GM12878 (cell line): ENCODE measurements around the gene TXNDC17. TPM values are rescaled to one million over a fixed set of nuclear protein-coding genes. Genes with fewer than 3 reads are reported as not detected.

Source experiments
- ATAC-seq: fragments of 200-7000 bp; cut with Tn5 transposase; 3 replicates; pipeline ENCODE4 v1.9.1; 2020; ENCODE audit warnings: mild to moderate bottlenecking, moderate library complexity
- BruUV-seq: library from RNA; stranded (reverse); fragments of 400-500 nt; replicated peaks from 2 replicates; lab custom pipeline; 2021; lab: Mats Ljungman, UMichigan
- CTCF ChIA-PET: fragments of 300-600 bp; sonication (Branson Sonifier 250); formaldehyde crosslinking; extraction: SDS; loops from one replicate; lab custom pipeline; 2021; ENCODE audit warnings: inconsistent platforms; lab: Yijun Ruan, JAX
- POLR2A ChIA-PET: fragments of 350-600 bp; formaldehyde crosslinking; extraction: SDS; loops from one replicate; lab custom pipeline; 2021; ENCODE audit warnings: inconsistent platforms; lab: Charles Lee
- RAD21 ChIA-PET: fragments of 300-600 bp; sonication (Branson Sonifier 250); formaldehyde crosslinking; loops from one replicate; lab custom pipeline; 2023; ENCODE audit warnings: antibody characterized with exemption; ENCODE audit not compliant: unreplicated experiment; lab: Charles Lee
- SMC1A ChIA-PET: fragments of 300-600 bp; sonication (Branson Sonifier 250); formaldehyde crosslinking; loops from one replicate; lab custom pipeline; 2023; ENCODE audit not compliant: unreplicated experiment, uncharacterized antibody; lab: Charles Lee
- DNase-seq: peaks from one replicate; pipeline ENCODE4 v3.0.0-alpha.2; 2011; ENCODE audit warnings: low read depth, low spot score
- FAIRE-seq: peaks from 3 replicates; lab custom pipeline; 2011; peaks lifted over from hg19 to GRCh38; lab: Jason Lieb, UNC
- H2AFZ ChIP-seq: 2 replicates; pipeline ENCODE4 v1.6.0; 2011; ENCODE audit warnings: low read depth, low read length, control low read depth; ENCODE audit not compliant: control insufficient read depth
- H3K27ac ChIP-seq: 2 replicates; pipeline ENCODE4 v1.5.1; 2011; ENCODE audit warnings: control low read depth; ENCODE audit not compliant: control insufficient read depth, insufficient read depth
- H3K27me3 ChIP-seq, 2 experiments: replicated peaks in 1 of 2; 2 replicates each; pipeline versions ENCODE4 v1.6.0 to v1.6.1; 2011; ENCODE audit warnings: low read length in 1 of 2; ENCODE audit not compliant: control insufficient read depth in 2 of 2, insufficient read depth in 2 of 2
- H3K36me3 ChIP-seq, 2 experiments: 2 replicates each; pipeline ENCODE4 v1.5.1; 2011; ENCODE audit warnings: low read length in 1 of 2; ENCODE audit not compliant: control insufficient read depth in 2 of 2, insufficient read depth in 2 of 2
- H3K4me1 ChIP-seq: 2 replicates; pipeline ENCODE4 v1.6.1; 2011; ENCODE audit warnings: mild to moderate bottlenecking, low read length, moderate library complexity, mixed read lengths; ENCODE audit not compliant: control insufficient read depth, insufficient read depth
- H3K4me2 ChIP-seq: 2 replicates; pipeline ENCODE4 v1.6.0; 2011; ENCODE audit warnings: control low read depth; ENCODE audit not compliant: control insufficient read depth, insufficient read depth
- H3K4me3 ChIP-seq: fragments of 200-600 bp; sonication (generic); 2 replicates; pipeline ENCODE4 v1.5.1; 2016
- H3K79me2 ChIP-seq: 2 replicates; pipeline ENCODE4 v1.6.0; 2011; ENCODE audit warnings: low read length; ENCODE audit not compliant: control insufficient read depth, insufficient read depth
- H3K9ac ChIP-seq: 2 replicates; pipeline ENCODE4 v1.8.0; 2011; ENCODE audit warnings: low read length, control low read depth, mixed read lengths; ENCODE audit not compliant: control insufficient read depth, insufficient read depth
- H3K9me3 ChIP-seq: replicated peaks from 3 replicates; pipeline ENCODE4 v1.5.1; 2011; ENCODE audit warnings: mild to moderate bottlenecking, low read length; ENCODE audit not compliant: control insufficient read depth, insufficient read depth
- H4K20me1 ChIP-seq: 2 replicates; pipeline ENCODE4 v1.6.0; 2011; ENCODE audit not compliant: control insufficient read depth, insufficient read depth
- BCL11A ChIP-seq: IDR thresholded peaks from 2 replicates; pipeline ENCODE4 v1.6.1; 2011; ENCODE audit warnings: low read depth, low read length
- BMI1 ChIP-seq: fragments of 450-650 bp; IDR thresholded peaks from 2 replicates; pipeline ENCODE4 v1.6.1; 2016; ENCODE audit warnings: mild to moderate bottlenecking, moderate library complexity, borderline replicate concordance
- E4F1 ChIP-seq: fragments of 450-650 bp; IDR thresholded peaks from 2 replicates; pipeline ENCODE4 v1.6.1; 2018; ENCODE audit warnings: borderline replicate concordance, mild to moderate bottlenecking; ENCODE audit not compliant: partially characterized antibody
- ESRRA ChIP-seq: IDR thresholded peaks from 2 replicates; pipeline ENCODE4 v1.6.1; 2012; ENCODE audit warnings: mild to moderate bottlenecking, low read length, improper control_type of control experiment
- MEF2B ChIP-seq: fragments of 450-650 bp; IDR thresholded peaks from 2 replicates; pipeline ENCODE4 v1.6.1; 2018; ENCODE audit warnings: mild to moderate bottlenecking, moderate library complexity; ENCODE audit not compliant: partially characterized antibody, poor library complexity, severe bottlenecking
- MTA2 ChIP-seq: fragments of 450-650 bp; IDR thresholded peaks from 2 replicates; pipeline ENCODE4 v1.6.1; 2016; ENCODE audit warnings: low read depth, mild to moderate bottlenecking, moderate library complexity
- PAX5 ChIP-seq: IDR thresholded peaks from 2 replicates; pipeline ENCODE4 v1.6.1; 2011; ENCODE audit warnings: low read depth, low read length, borderline replicate concordance
- SMAD1 ChIP-seq: fragments of 450-650 bp; IDR thresholded peaks from 2 replicates; pipeline ENCODE4 v1.6.1; 2018; ENCODE audit warnings: mild to moderate bottlenecking, low read depth; ENCODE audit not compliant: partially characterized antibody
- YBX1 ChIP-seq: fragments of 450-650 bp; IDR thresholded peaks from 2 replicates; pipeline ENCODE4 v1.6.1; 2016; ENCODE audit warnings: antibody characterized with exemption
- YY1 ChIP-seq: IDR thresholded peaks from 2 replicates; pipeline ENCODE4 v1.6.1; 2011; ENCODE audit warnings: low read depth, mild to moderate bottlenecking, low read length
- ZBED1 ChIP-seq: IDR thresholded peaks from 2 replicates; pipeline ENCODE4 v1.6.1; 2016; ENCODE audit warnings: borderline replicate concordance
- ZNF207 ChIP-seq: fragments of 450-650 bp; IDR thresholded peaks from 2 replicates; pipeline ENCODE4 v1.6.1; 2014; ENCODE audit warnings: antibody characterized with exemption, mild to moderate bottlenecking, borderline replicate concordance
- WGBS: methylation state at CpG from one replicate; pipeline ENCODE4 v1.1.6; 2016; ENCODE audit warnings: low lambda C conversion rate; ENCODE audit not compliant: insufficient replicate concordance, insufficient coverage; ENCODE audit errors: missing lambda C conversion rate; 5-methylcytosine and 5-hydroxymethylcytosine counted together
- in situ Hi-C: fragments of 300-500 bp; cut with MboI; formaldehyde crosslinking; loops from 9 replicates; pipeline ENCODE4 v1.14.3; 2018; ENCODE audit warnings: mixed read lengths
- intact Hi-C: fragments of 100-400 bp; cut with micrococcal nuclease; formaldehyde crosslinking; loops from one replicate; pipeline ENCODE4 v1.14.2; 2022; ENCODE audit not compliant: unreplicated experiment
- polyA plus RNA-seq, 11 experiments: library from polyadenylated mRNA; depleted of rRNA in 4 of 11; unstranded in 6 of 11; stranded (reverse) in 5 of 11; fragments of >200 nt; fragmentation: Nextera tagmentation in 4 of 11; fragmentation: Illumina TruSeq in 1 of 11; extraction: Ambion mirVana in 4 of 11; extraction: Trizol in 1 of 11; gene quantifications; 1 replicate in 1 of 11; 2 replicates in 10 of 11; pipeline versions ENCODE4 v1.2.1 to v1.2.3, GENCODE V29; 2011 to 2016; ENCODE audit warnings: inconsistent platforms in 2 of 11, missing spikeins in 2 of 11, low read depth in 1 of 11
- total RNA-seq, 4 experiments: library from RNA; depleted of rRNA in 3 of 4; stranded (reverse); fragments of >200 nt in 3 of 4; fragmentation: Illumina TruSeq in 1 of 4; extraction: Trizol in 1 of 4; gene quantifications; 2 replicates each; pipeline versions ENCODE4 v1.2.1 to v1.2.3, GENCODE V29; 2013 to 2021
- TF ChIP-seq, protein P1 (sequence below): fragments of 450-650 bp; conservative IDR thresholded peaks from 2 replicates; pipeline ENCODE4 v1.6.1; 2017; ENCODE audit warnings: mild to moderate bottlenecking, moderate library complexity
- TF ChIP-seq, protein P2 (sequence below): IDR thresholded peaks from 2 replicates; pipeline ENCODE4 v1.6.1; 2011; ENCODE audit warnings: mild to moderate bottlenecking, low read depth, low read length, moderate library complexity; ENCODE audit not compliant: insufficient replicate concordance
- TF ChIP-seq, protein P3 (sequence below): fragments of 450-650 bp; formaldehyde crosslinking; IDR thresholded peaks from 2 replicates; pipeline ENCODE4 v1.4.0; 2020; ENCODE audit warnings: mild to moderate bottlenecking, moderate library complexity

Gene TXNDC17
- total and polyA plus RNA-seq, 10 of the 15 experiments (the other 5 are each of a cell fraction or from before 2014, with no cell fraction given) = 124 to 957 (median 216) TPM

DNA sequence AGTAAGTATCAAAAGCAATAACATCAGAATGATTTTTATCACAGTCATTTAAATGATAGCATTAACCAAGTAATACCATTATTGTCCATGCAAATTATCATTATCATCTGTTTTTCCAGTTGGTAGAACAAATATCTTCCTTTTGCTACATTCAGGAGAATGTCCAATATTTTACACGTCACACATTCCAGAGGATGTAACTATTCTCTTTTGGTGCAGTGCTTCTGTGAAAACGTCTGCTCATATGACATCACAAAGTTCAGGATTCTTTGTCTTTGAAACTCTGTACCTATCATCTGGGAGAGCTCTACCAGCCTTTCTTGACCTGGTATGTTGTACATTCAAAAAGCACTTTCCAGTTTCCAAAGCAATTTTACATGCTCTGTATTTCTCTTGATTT is 44.3 kb upstream of the TXNDC17 start:
- CTCF ChIA-PET = no interaction called here
- TF ChIP-seq SMAD1 (no peak), YBX1 (no peak), E4F1 (no peak), MTA2 (no peak), BMI1 (no peak), ZBED1 (no peak), MEF2B (no peak), ZNF207 (no peak), BCL11A (no peak), YY1 (no peak), PAX5 (no peak), ESRRA (no peak)
- TF ChIP-seq, protein P1, sequence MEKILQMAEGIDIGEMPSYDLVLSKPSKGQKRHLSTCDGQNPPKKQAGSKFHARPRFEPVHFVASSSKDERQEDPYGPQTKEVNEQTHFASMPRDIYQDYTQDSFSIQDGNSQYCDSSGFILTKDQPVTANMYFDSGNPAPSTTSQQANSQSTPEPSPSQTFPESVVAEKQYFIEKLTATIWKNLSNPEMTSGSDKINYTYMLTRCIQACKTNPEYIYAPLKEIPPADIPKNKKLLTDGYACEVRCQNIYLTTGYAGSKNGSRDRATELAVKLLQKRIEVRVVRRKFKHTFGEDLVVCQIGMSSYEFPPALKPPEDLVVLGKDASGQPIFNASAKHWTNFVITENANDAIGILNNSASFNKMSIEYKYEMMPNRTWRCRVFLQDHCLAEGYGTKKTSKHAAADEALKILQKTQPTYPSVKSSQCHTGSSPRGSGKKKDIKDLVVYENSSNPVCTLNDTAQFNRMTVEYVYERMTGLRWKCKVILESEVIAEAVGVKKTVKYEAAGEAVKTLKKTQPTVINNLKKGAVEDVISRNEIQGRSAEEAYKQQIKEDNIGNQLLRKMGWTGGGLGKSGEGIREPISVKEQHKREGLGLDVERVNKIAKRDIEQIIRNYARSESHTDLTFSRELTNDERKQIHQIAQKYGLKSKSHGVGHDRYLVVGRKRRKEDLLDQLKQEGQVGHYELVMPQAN = no peak
- TF ChIP-seq, protein P2, sequence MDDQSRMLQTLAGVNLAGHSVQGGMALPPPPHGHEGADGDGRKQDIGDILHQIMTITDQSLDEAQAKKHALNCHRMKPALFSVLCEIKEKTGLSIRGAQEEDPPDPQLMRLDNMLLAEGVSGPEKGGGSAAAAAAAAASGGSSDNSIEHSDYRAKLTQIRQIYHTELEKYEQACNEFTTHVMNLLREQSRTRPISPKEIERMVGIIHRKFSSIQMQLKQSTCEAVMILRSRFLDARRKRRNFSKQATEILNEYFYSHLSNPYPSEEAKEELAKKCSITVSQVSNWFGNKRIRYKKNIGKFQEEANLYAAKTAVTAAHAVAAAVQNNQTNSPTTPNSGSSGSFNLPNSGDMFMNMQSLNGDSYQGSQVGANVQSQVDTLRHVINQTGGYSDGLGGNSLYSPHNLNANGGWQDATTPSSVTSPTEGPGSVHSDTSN = no peak
- TF ChIP-seq, protein P3, sequence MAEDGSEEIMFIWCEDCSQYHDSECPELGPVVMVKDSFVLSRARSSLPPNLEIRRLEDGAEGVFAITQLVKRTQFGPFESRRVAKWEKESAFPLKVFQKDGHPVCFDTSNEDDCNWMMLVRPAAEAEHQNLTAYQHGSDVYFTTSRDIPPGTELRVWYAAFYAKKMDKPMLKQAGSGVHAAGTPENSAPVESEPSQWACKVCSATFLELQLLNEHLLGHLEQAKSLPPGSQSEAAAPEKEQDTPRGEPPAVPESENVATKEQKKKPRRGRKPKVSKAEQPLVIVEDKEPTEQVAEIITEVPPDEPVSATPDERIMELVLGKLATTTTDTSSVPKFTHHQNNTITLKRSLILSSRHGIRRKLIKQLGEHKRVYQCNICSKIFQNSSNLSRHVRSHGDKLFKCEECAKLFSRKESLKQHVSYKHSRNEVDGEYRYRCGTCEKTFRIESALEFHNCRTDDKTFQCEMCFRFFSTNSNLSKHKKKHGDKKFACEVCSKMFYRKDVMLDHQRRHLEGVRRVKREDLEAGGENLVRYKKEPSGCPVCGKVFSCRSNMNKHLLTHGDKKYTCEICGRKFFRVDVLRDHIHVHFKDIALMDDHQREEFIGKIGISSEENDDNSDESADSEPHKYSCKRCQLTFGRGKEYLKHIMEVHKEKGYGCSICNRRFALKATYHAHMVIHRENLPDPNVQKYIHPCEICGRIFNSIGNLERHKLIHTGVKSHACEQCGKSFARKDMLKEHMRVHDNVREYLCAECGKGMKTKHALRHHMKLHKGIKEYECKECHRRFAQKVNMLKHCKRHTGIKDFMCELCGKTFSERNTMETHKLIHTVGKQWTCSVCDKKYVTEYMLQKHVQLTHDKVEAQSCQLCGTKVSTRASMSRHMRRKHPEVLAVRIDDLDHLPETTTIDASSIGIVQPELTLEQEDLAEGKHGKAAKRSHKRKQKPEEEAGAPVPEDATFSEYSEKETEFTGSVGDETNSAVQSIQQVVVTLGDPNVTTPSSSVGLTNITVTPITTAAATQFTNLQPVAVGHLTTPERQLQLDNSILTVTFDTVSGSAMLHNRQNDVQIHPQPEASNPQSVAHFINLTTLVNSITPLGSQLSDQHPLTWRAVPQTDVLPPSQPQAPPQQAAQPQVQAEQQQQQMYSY (CRISPR knock-in tag) = no peak

More for the DNA sequence above, 44.3 kb upstream of the TXNDC17 start:
- H2AFZ ChIP-seq = no peak overlapping the region
- DNase-seq = no peak
- no peak for ATAC-seq
- ChIA-PET RAD21 (no interaction called here), POLR2A (no interaction called here), SMC1A (no interaction called here)
- WGBS = 67% methylated on average over 2 of the region's 2 CpGs
- H4K20me1 ChIP-seq = no peaks in the 10 kb centered on the region
- no peaks in the 10 kb centered on the region for H3K27me3 ChIP-seq
- H3K79me2 ChIP-seq = no peaks in the 10 kb centered on the region
- H3K27ac ChIP-seq = no peak overlapping the region
- no peak overlapping the region for H3K4me3 ChIP-seq
- H3K9me3 ChIP-seq = no peaks in the 10 kb centered on the region
- no peak overlapping the region for H3K9ac ChIP-seq
- no peaks in the 10 kb centered on the region for H3K4me1 ChIP-seq
- FAIRE-seq = no peak
- in situ Hi-C loops = no loop called here
- intact Hi-C loops = no loop called here
- peaks cover 0 to 19% of the 10 kb centered on the region in 2 experiments for H3K36me3 ChIP-seq
- H3K4me2 ChIP-seq = no peak overlapping the region
- BruUV-seq = no TSS peak
